Ovary (tissue), 3 donors: ENCODE measurements around the gene WNK2.

Experiments used
- CTCF ChIP-seq, 3 donors: fragments of 450-650 bp in 2 of 3; fragments of 200-600 bp in 1 of 3; IDR thresholded peaks; one replicate each; pipeline versions ENCODE4 v1.5.1 to v1.8.0; 2016 to 2022; ENCODE audit warnings: antibody characterized with exemption in 3 of 3, mild to moderate bottlenecking in 1 of 3
- EP300 ChIP-seq: sonication (generic); formaldehyde crosslinking; IDR thresholded peaks from one replicate; pipeline ENCODE4 v1.6.1; 2017; ENCODE audit warnings: antibody characterized with exemption
- POLR2A ChIP-seq: fragments of 450-650 bp; IDR thresholded peaks from one replicate; pipeline ENCODE4 v1.6.1; 2017; ENCODE audit warnings: antibody characterized with exemption, mild to moderate bottlenecking, moderate library complexity
- donor health status: DM: no; HTN: no; CAD: no.

GRCh38 chr9:93218671-93219420 lies 34.9 kb downstream of the WNK2 start:
- TF ChIP-seq CTCF (IDR thresholded peaks at IDR 0.05) (no peak), POLR2A (no peak), EP300 (no peak)
